GM12878 (cell line): ENCODE measurements around the gene LEKR1. TPM values are rescaled to one million over a fixed set of nuclear protein-coding genes. Genes with fewer than 3 reads are reported as not detected.

Source experiments
- ATAC-seq: fragments of 200-7000 bp; cut with Tn5 transposase; 3 replicates; pipeline ENCODE4 v1.9.1; 2020; ENCODE audit warnings: mild to moderate bottlenecking, moderate library complexity
- BruUV-seq: library from RNA; stranded (reverse); fragments of 400-500 nt; replicated peaks from 2 replicates; lab custom pipeline; 2021; lab: Mats Ljungman, UMichigan
- CTCF ChIA-PET: fragments of 300-600 bp; sonication (Branson Sonifier 250); formaldehyde crosslinking; extraction: SDS; loops from one replicate; lab custom pipeline; 2021; ENCODE audit warnings: inconsistent platforms; lab: Yijun Ruan, JAX
- POLR2A ChIA-PET: fragments of 350-600 bp; formaldehyde crosslinking; extraction: SDS; loops from one replicate; lab custom pipeline; 2021; ENCODE audit warnings: inconsistent platforms; lab: Charles Lee
- RAD21 ChIA-PET: fragments of 300-600 bp; sonication (Branson Sonifier 250); formaldehyde crosslinking; loops from one replicate; lab custom pipeline; 2023; ENCODE audit warnings: antibody characterized with exemption; ENCODE audit not compliant: unreplicated experiment; lab: Charles Lee
- SMC1A ChIA-PET: fragments of 300-600 bp; sonication (Branson Sonifier 250); formaldehyde crosslinking; loops from one replicate; lab custom pipeline; 2023; ENCODE audit not compliant: unreplicated experiment, uncharacterized antibody; lab: Charles Lee
- DNase-seq: peaks from one replicate; pipeline ENCODE4 v3.0.0-alpha.2; 2011; ENCODE audit warnings: low read depth, low spot score
- FAIRE-seq: peaks from 3 replicates; lab custom pipeline; 2011; peaks lifted over from hg19 to GRCh38; lab: Jason Lieb, UNC
- H2AFZ ChIP-seq: 2 replicates; pipeline ENCODE4 v1.6.0; 2011; ENCODE audit warnings: low read depth, low read length, control low read depth; ENCODE audit not compliant: control insufficient read depth
- H3K27ac ChIP-seq: 2 replicates; pipeline ENCODE4 v1.5.1; 2011; ENCODE audit warnings: control low read depth; ENCODE audit not compliant: control insufficient read depth, insufficient read depth
- H3K27me3 ChIP-seq, 2 experiments: replicated peaks in 1 of 2; 2 replicates each; pipeline versions ENCODE4 v1.6.0 to v1.6.1; 2011; ENCODE audit warnings: low read length in 1 of 2; ENCODE audit not compliant: control insufficient read depth in 2 of 2, insufficient read depth in 2 of 2
- H3K36me3 ChIP-seq, 2 experiments: 2 replicates each; pipeline ENCODE4 v1.5.1; 2011; ENCODE audit warnings: low read length in 1 of 2; ENCODE audit not compliant: control insufficient read depth in 2 of 2, insufficient read depth in 2 of 2
- H3K4me1 ChIP-seq: 2 replicates; pipeline ENCODE4 v1.6.1; 2011; ENCODE audit warnings: mild to moderate bottlenecking, low read length, moderate library complexity, mixed read lengths; ENCODE audit not compliant: control insufficient read depth, insufficient read depth
- H3K4me2 ChIP-seq: 2 replicates; pipeline ENCODE4 v1.6.0; 2011; ENCODE audit warnings: control low read depth; ENCODE audit not compliant: control insufficient read depth, insufficient read depth
- H3K4me3 ChIP-seq: fragments of 200-600 bp; sonication (generic); 2 replicates; pipeline ENCODE4 v1.5.1; 2016
- H3K79me2 ChIP-seq: 2 replicates; pipeline ENCODE4 v1.6.0; 2011; ENCODE audit warnings: low read length; ENCODE audit not compliant: control insufficient read depth, insufficient read depth
- H3K9ac ChIP-seq: 2 replicates; pipeline ENCODE4 v1.8.0; 2011; ENCODE audit warnings: low read length, control low read depth, mixed read lengths; ENCODE audit not compliant: control insufficient read depth, insufficient read depth
- H3K9me3 ChIP-seq: replicated peaks from 3 replicates; pipeline ENCODE4 v1.5.1; 2011; ENCODE audit warnings: mild to moderate bottlenecking, low read length; ENCODE audit not compliant: control insufficient read depth, insufficient read depth
- H4K20me1 ChIP-seq: 2 replicates; pipeline ENCODE4 v1.6.0; 2011; ENCODE audit not compliant: control insufficient read depth, insufficient read depth
- CHD1 ChIP-seq: IDR thresholded peaks from 2 replicates; pipeline ENCODE4 v1.6.1; 2012; ENCODE audit warnings: low read depth, low read length, improper control_type of control experiment
- EED ChIP-seq: sonication (generic); IDR thresholded peaks from 2 replicates; pipeline ENCODE4 v1.6.1; 2016; ENCODE audit warnings: antibody characterized with exemption, low read depth
- EP300 ChIP-seq, 2 experiments: fragments of 150-350 bp in 1 of 2; IDR thresholded peaks; 2 replicates each; pipeline ENCODE4 v1.6.1; 2011 to 2012; ENCODE audit warnings: low read depth in 2 of 2, low read length in 2 of 2, borderline replicate concordance in 1 of 2, improper control_type of control experiment in 1 of 2, inconsistent platforms in 1 of 2; ENCODE audit not compliant: control insufficient read depth in 1 of 2
- ETV6 ChIP-seq, 2 experiments: fragments of 450-650 bp in 1 of 2; IDR thresholded peaks in 1 of 2; conservative IDR thresholded peaks in 1 of 2; 2 replicates each; pipeline ENCODE4 v1.6.1; 2014; ENCODE audit warnings: antibody characterized with exemption in 1 of 2, borderline replicate concordance in 1 of 2, low read depth in 1 of 2, mild to moderate bottlenecking in 1 of 2, moderate library complexity in 1 of 2
- GABPA ChIP-seq: IDR thresholded peaks from 2 replicates; pipeline ENCODE4 v1.6.1; 2014; ENCODE audit warnings: antibody characterized with exemption, low read depth, mild to moderate bottlenecking, inconsistent platforms
- IKZF2 ChIP-seq, 2 experiments: fragments of 450-650 bp; IDR thresholded peaks; 2 replicates each; pipeline ENCODE4 v1.6.1; 2017; ENCODE audit warnings: mild to moderate bottlenecking in 2 of 2, moderate library complexity in 2 of 2
- KDM1A ChIP-seq: fragments of 200-600 bp; sonication (generic); IDR thresholded peaks from 2 replicates; pipeline ENCODE4 v1.6.1; 2016; ENCODE audit warnings: borderline replicate concordance
- NFIC ChIP-seq: IDR thresholded peaks from 2 replicates; pipeline ENCODE4 v1.6.1; 2012; ENCODE audit warnings: low read depth, mild to moderate bottlenecking, inconsistent platforms, low read length, moderate library complexity
- PAX5 ChIP-seq: IDR thresholded peaks from 2 replicates; pipeline ENCODE4 v1.6.1; 2011; ENCODE audit warnings: low read depth, low read length, borderline replicate concordance
- PML ChIP-seq: IDR thresholded peaks from 2 replicates; pipeline ENCODE4 v1.6.1; 2012; ENCODE audit warnings: low read length, inconsistent platforms
- POLR2AphosphoS5 ChIP-seq: IDR thresholded peaks from 2 replicates; pipeline ENCODE4 v1.6.1; 2011; ENCODE audit warnings: mild to moderate bottlenecking, low read length, inconsistent platforms
- RAD21 ChIP-seq: IDR thresholded peaks from 2 replicates; pipeline ENCODE4 v1.6.1; 2011; ENCODE audit warnings: mild to moderate bottlenecking, low read depth, low read length, moderate library complexity; ENCODE audit not compliant: insufficient read depth
- RELA ChIP-seq: fragments of 450-650 bp; IDR thresholded peaks from 2 replicates; pipeline ENCODE4 v1.8.0; 2014; ENCODE audit warnings: borderline replicate concordance; ENCODE audit not compliant: partially characterized antibody
- SMAD1 ChIP-seq: fragments of 450-650 bp; IDR thresholded peaks from 2 replicates; pipeline ENCODE4 v1.6.1; 2018; ENCODE audit warnings: mild to moderate bottlenecking, low read depth; ENCODE audit not compliant: partially characterized antibody
- SP1 ChIP-seq: IDR thresholded peaks from one replicate; pipeline ENCODE4 v1.6.1; 2011; ENCODE audit warnings: low read depth, low read length
- SREBF1 ChIP-seq: IDR thresholded peaks from 2 replicates; pipeline ENCODE4 v1.6.1; 2012; ENCODE audit warnings: mild to moderate bottlenecking, low read length
- SREBF2 ChIP-seq: IDR thresholded peaks from 2 replicates; pipeline ENCODE4 v1.6.1; 2012; ENCODE audit warnings: mild to moderate bottlenecking, low read length
- TBL1XR1 ChIP-seq: IDR thresholded peaks from 2 replicates; pipeline ENCODE4 v1.6.1; 2012; ENCODE audit warnings: low read depth, low read length, improper control_type of control experiment
- ZBED1 ChIP-seq: IDR thresholded peaks from 2 replicates; pipeline ENCODE4 v1.6.1; 2016; ENCODE audit warnings: borderline replicate concordance
- ZNF217 ChIP-seq: fragments of 450-650 bp; IDR thresholded peaks from 2 replicates; pipeline ENCODE4 v1.6.1; 2017; ENCODE audit warnings: antibody characterized with exemption, mild to moderate bottlenecking
- ZNF24 ChIP-seq: fragments of 450-650 bp; IDR thresholded peaks from 2 replicates; pipeline ENCODE4 v1.6.1; 2017; ENCODE audit warnings: antibody characterized with exemption, mild to moderate bottlenecking
- WGBS: methylation state at CpG from one replicate; pipeline ENCODE4 v1.1.6; 2016; ENCODE audit warnings: low lambda C conversion rate; ENCODE audit not compliant: insufficient replicate concordance, insufficient coverage; ENCODE audit errors: missing lambda C conversion rate; 5-methylcytosine and 5-hydroxymethylcytosine counted together
- in situ Hi-C: fragments of 300-500 bp; cut with MboI; formaldehyde crosslinking; loops from 9 replicates; pipeline ENCODE4 v1.14.3; 2018; ENCODE audit warnings: mixed read lengths
- intact Hi-C: fragments of 100-400 bp; cut with micrococcal nuclease; formaldehyde crosslinking; loops from one replicate; pipeline ENCODE4 v1.14.2; 2022; ENCODE audit not compliant: unreplicated experiment
- polyA plus RNA-seq, 11 experiments: library from polyadenylated mRNA; depleted of rRNA in 4 of 11; unstranded in 6 of 11; stranded (reverse) in 5 of 11; fragments of >200 nt; fragmentation: Nextera tagmentation in 4 of 11; fragmentation: Illumina TruSeq in 1 of 11; extraction: Ambion mirVana in 4 of 11; extraction: Trizol in 1 of 11; gene quantifications; 1 replicate in 1 of 11; 2 replicates in 10 of 11; pipeline versions ENCODE4 v1.2.1 to v1.2.3, GENCODE V29; 2011 to 2016; ENCODE audit warnings: inconsistent platforms in 2 of 11, missing spikeins in 2 of 11, low read depth in 1 of 11
- total RNA-seq, 4 experiments: library from RNA; depleted of rRNA in 3 of 4; stranded (reverse); fragments of >200 nt in 3 of 4; fragmentation: Illumina TruSeq in 1 of 4; extraction: Trizol in 1 of 4; gene quantifications; 2 replicates each; pipeline versions ENCODE4 v1.2.1 to v1.2.3, GENCODE V29; 2013 to 2021
- TF ChIP-seq, protein P1 (sequence below), 3 experiments: IDR thresholded peaks in 2 of 3; conservative IDR thresholded peaks in 1 of 3; 2 replicates each; pipeline ENCODE4 v1.5.1; 2011; ENCODE audit warnings: low read depth in 3 of 3, low read length in 3 of 3, mild to moderate bottlenecking in 3 of 3, control low read depth in 2 of 3, moderate library complexity in 2 of 3, inconsistent platforms in 1 of 3, mixed read lengths in 1 of 3; ENCODE audit not compliant: control insufficient read depth in 2 of 3, insufficient read depth in 1 of 3; ENCODE audit errors: extremely low read depth in 1 of 3

LEKR1 gene
- total and polyA plus RNA-seq, 10 of the 15 experiments (the other 5 are each of a cell fraction or from before 2014, with no cell fraction given) = 0.48 to 3.2 (median 1.3) TPM

DNA sequence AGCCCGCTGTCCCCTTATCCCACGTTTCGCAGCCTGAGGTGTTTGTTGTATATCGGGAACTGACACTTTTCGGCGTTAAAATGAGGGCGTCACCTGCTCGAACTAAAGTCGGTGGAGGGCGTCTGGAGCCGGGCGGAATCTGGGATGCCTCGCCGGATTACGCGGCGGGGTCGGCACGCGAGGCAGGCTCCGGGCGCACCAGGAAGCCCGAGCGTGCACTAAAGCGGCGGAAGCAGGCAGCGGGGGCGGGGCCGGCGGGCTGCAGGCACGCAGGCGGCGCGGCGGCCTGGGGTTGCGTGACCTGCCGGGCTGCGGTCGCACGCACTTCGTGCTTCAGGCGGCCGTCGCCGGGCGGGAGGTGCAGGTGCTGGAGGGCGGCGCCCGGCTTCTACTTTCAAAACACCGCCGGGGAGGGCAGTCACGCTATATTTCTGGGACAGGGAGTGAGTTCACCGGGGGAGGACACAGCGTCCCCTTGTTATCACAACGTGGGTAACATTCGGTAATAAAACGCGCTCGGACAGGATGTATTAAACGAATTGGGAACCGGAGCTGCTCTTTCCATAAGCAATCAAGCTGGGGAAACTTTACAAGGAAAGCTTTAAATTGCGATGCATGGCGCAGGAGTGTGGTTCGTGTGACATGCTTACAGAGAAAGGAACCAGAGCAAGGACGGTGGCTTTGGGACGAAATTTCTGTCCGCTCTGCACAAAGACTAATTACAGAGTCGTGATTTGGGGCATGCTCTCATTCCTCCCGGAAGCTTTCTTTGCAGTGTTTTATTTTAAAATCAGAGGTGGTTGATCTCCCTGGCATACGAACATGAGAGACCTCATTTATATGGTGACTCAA is 9.1 kb upstream of the LEKR1 start:
- in situ Hi-C loops (loop anchor here (10.0 kb wide), 1 partner anchor 262 kb away; the partner anchor contains the start of gene SSR3), intact Hi-C loops (loop anchor here (1.0 to 10.0 kb wide), 4 partner anchors 143 to 272 kb away; partner anchors contain the start of genes SSR3 and TIPARP)
- DNase-seq (peak; percentile 55), FAIRE-seq (peak; percentile 13), ATAC-seq (peak; percentile 78)
- BruUV-seq = TSS peak; percentile 98
- no peaks in the 10 kb centered on the region for H3K9me3 ChIP-seq
- peak overlapping the region; percentile 88 for H3K4me2 ChIP-seq
- RAD21 ChIA-PET = interaction anchor here (0.9 to 1.8 kb wide), 12 partner anchors 10 to 358 kb away, joined by 3 to 9 read pairs (median 3); partner anchors contain the start of gene SSR3
- no peaks in the 10 kb centered on the region for H4K20me1 ChIP-seq
- POLR2A ChIA-PET = interaction anchor here (0.6 to 1.4 kb wide), 6 partner anchors 10 to 876 kb away, joined by 3 to 8 read pairs (median 3); partner anchors contain the start of gene SSR3
- H3K79me2 ChIP-seq = peaks cover 52% of the 10 kb centered on the region
- under 1% methylated on average over 70 of the region's 70 CpGs for WGBS
- peak overlapping the region; percentile 85 for H3K4me3 ChIP-seq
- CTCF ChIA-PET = interaction anchor here (0.8 to 1.1 kb wide), 3 partner anchors 72 to 481 kb away, joined by 3 read pairs; no protein-coding TSS in a partner anchor
- SMC1A ChIA-PET = interaction anchor here (0.6 to 1.7 kb wide), 15 partner anchors 10 to 321 kb away, joined by 3 to 9 read pairs (median 3); partner anchors contain the start of gene SSR3
- H3K4me1 ChIP-seq = peaks cover 27% of the 10 kb centered on the region
- no peaks in the 10 kb centered on the region for H3K27me3 ChIP-seq
- peak overlapping the region; percentile 95 for H3K27ac ChIP-seq
- no peaks in the 10 kb centered on the region for H3K36me3 ChIP-seq
- peak overlapping the region; percentile 88 for H2AFZ ChIP-seq
- H3K9ac ChIP-seq = peak overlapping the region; percentile 87
- TF ChIP-seq POLR2AphosphoS5 = peak; percentile 96
- TF ChIP-seq SREBF2 = no peak
- TF ChIP-seq, protein P1, sequence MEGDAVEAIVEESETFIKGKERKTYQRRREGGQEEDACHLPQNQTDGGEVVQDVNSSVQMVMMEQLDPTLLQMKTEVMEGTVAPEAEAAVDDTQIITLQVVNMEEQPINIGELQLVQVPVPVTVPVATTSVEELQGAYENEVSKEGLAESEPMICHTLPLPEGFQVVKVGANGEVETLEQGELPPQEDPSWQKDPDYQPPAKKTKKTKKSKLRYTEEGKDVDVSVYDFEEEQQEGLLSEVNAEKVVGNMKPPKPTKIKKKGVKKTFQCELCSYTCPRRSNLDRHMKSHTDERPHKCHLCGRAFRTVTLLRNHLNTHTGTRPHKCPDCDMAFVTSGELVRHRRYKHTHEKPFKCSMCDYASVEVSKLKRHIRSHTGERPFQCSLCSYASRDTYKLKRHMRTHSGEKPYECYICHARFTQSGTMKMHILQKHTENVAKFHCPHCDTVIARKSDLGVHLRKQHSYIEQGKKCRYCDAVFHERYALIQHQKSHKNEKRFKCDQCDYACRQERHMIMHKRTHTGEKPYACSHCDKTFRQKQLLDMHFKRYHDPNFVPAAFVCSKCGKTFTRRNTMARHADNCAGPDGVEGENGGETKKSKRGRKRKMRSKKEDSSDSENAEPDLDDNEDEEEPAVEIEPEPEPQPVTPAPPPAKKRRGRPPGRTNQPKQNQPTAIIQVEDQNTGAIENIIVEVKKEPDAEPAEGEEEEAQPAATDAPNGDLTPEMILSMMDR (IDR thresholded peaks at IDR 0.05 in 2 of 3, conservative IDR thresholded peaks at IDR 0.05 in 1 of 3; ENCODE audit: control insufficient read depth in 2 of 3, extremely low read depth in 1 of 3, insufficient read depth in 1 of 3, low read depth in 3 of 3, low read length in 3 of 3) = peak; percentile 11 to 34 (median 21); a peak in 3 of 6 replicates
- TF ChIP-seq KDM1A = no peak
- TF ChIP-seq RELA = peak; percentile 87
- TF ChIP-seq SMAD1 = peak; percentile 76
- TF ChIP-seq ETV6 (conservative IDR thresholded peaks at IDR 0.05 in 1 of 2, IDR thresholded peaks at IDR 0.05 in 1 of 2; ENCODE audit: borderline replicate concordance in 1 of 2, low read depth in 1 of 2) = peak in 1 of 2 experiments; percentile 77; a peak in 1 of 4 replicates
- TF ChIP-seq TBL1XR1 = peak; percentile 88
- TF ChIP-seq PML = peak; percentile 77
- no peak for TF ChIP-seq SREBF1
- peak; percentile 77; the same call in 1 of the 2 replicates for TF ChIP-seq CHD1
- no peak; the same call in 1 of the 2 replicates for TF ChIP-seq GABPA
- TF ChIP-seq ZNF24 = peak; percentile 84
- TF ChIP-seq SP1 = peak; percentile 97
- TF ChIP-seq EP300 (IDR thresholded peaks at IDR 0.05; ENCODE audit: borderline replicate concordance in 1 of 2, control insufficient read depth in 1 of 2, low read depth in 2 of 2, low read length in 2 of 2) = peak; percentile 99 to 100
- peak; percentile 100 for TF ChIP-seq PAX5
- TF ChIP-seq EED = peak; percentile 87
- peak; percentile 85; the same call in 1 of the 2 replicates for TF ChIP-seq ZNF217
- peak; percentile 78 to 82 for TF ChIP-seq IKZF2 (IDR thresholded peaks at IDR 0.05)
- TF ChIP-seq ZBED1 = peak; percentile 57
- peak; percentile 95; the same call in 1 of the 2 replicates for TF ChIP-seq NFIC
- peak; percentile 30 for TF ChIP-seq RAD21
